Stimulated activated CD8-positive, alpha-beta memory T cell treated with anti-CD3 and anti-CD28 coated beads, Interleukin-7, amount 100 ng/mL, for 4 hours (primary cell): ENCODE measurements around the gene ARHGEF3.
A peak's percentile ranks its signal among the peaks of the same experiment; 100 is the strongest.

Experiments used
- DNase-seq, 2 donors: peaks; one replicate each; pipeline ENCODE4 v3.0.0-alpha.2; 2020; ENCODE audit warnings: low read depth in 2 of 2

Gene ARHGEF3

GRCh38 chr3:56801662-56802377, at the start of gene ARHGEF3:
TSS of gene ARHGEF3 (minus strand) at chr3:56801949. CDS start at chr3:56801798, 151 bp downstream.
- peak; percentile 76 to 88 for DNase-seq

GRCh38 chr3:56849698-56850097, 47.9 kb upstream of the ARHGEF3 start:
- no peak for DNase-seq

DNA sequence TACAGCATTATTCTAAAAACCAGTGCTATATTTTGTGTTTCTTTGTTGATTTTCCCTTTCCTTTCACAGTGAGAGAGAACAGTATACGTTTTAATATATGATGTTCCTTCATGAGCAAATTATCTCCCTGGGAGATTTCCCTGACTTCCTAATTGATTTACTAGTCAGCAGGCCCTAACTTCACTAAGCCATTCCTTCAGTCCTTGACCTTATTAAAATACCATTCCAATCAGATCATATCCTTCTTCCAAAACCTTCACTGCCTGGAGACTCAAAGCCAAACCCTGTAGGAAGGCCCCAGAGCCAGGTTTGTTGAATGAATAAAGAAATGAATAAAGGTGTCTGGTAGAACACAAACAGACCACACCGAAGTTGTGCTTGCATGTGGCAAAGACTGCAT, 43.8 kb upstream of the ARHGEF3 start:
- no peak for DNase-seq

GRCh38 chr3:56844536-56844935, 42.8 kb upstream of the ARHGEF3 start:
- no peak for DNase-seq

- no peak for DNase-seq
Observed at GRCh38 chr3:56839784-56840715, 38.3 kb upstream of the ARHGEF3 start.

- no peak for DNase-seq
Observed at GRCh38 chr3:56838448-56838847, 36.7 kb upstream of the ARHGEF3 start.

- no peak for DNase-seq
Observed at GRCh38 chr3:56837196-56837955, 35.6 kb upstream of the ARHGEF3 start.

DNA sequence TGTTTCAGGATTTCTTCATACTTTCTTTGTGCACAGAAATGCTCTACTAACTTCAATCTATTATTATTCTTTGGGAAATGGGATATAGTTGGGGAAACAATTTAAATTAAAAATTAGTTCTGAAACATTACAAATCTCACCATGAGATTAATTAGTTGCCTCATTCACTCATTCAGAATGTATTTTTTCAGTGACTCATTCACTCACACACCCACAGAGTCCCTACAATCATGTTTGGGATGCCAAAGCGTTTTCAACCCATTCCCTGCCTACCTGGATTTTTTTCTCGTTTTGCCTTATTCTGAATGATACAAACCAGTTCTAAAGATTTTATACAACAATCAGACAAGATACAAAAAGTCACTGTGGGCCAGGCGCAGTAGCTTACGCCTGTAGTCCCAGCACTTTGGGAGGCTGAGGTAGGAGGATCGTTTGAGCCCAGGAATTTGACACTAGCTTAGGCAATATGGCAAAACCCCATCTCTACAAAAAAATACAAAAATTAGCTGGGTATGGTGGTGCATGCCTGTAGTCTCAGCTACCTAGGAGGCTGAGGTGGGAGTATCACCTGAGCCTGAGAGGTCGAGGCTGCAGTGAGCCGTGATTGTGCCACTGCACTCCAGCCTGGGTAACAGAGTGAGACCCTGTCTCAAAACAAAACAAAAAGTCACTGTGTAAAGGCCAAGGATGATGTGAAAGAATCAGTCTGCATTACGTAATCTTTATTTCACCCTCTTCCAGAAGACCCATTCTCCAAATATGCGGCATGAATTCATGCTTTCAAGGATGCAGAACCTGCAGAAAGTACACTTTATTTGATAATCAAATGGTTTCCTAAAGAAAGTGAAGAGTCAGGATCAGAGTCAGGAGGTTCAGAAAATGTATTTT, 34.8 kb upstream of the ARHGEF3 start:
- no peak for DNase-seq

GRCh38 chr3:56835650-56836227, 34.0 kb upstream of the ARHGEF3 start:
- DNase-seq = no peak

- DNase-seq = no peak
Observed at GRCh38 chr3:56833536-56833935, 31.8 kb upstream of the ARHGEF3 start.

DNA sequence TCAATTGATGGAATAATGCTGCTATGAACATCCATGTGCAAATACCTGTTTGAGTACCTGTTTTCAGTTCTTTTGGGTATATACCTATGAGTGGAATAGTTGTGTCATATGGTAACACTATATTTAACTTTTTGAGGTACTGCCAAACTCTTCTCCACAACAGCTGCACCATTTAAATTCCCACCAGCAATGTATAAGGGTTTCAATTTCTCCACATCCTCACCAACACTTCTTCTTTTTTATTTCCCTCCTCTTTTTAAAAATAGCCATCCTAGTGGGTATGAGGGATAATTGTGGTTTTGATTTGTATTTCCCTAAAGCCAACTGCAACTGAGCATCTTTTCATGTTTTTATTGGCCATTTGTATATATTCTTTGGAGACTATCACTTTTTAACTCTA, 31.3 kb upstream of the ARHGEF3 start:
- DNase-seq = no peak

DNA sequence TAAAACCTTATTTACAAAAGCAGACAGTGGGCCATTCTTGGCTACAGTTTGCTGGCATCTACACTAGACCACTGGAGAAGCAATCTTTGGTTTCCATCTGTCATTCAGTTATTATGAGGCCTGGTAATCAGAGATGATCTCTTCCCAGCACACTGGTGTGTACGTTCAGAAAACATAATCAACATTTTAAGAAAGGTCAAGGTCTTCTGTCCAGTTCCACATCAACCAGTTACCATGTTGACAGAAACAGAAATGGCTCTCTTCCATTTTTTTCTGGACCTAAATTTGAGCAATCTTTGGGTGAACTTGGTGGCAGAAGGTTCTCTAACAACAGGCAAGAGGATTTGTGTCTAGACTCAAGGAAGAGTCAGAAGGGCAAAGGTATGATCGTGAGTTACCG, 29.8 kb upstream of the ARHGEF3 start:
- no peak for DNase-seq

DNA sequence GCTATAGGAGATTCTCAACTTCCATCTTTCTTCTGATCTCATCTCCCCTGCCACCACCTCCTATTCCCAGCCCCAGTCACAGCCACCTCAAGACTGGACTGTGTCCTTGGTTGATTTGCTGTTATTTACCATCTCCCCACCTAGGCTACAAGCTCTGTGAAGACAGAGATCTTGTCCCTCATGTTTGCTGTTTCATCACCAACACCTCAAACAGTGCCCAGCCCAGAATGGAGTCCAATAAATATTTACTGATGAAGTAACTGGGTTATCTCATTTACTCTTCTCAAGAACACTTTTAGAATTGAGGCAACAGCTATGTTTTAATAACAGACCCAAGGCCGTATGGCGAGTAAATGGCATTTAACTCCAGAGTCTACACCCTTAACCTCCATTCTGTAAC, 29.1 kb upstream of the ARHGEF3 start:
- no peak for DNase-seq

DNA sequence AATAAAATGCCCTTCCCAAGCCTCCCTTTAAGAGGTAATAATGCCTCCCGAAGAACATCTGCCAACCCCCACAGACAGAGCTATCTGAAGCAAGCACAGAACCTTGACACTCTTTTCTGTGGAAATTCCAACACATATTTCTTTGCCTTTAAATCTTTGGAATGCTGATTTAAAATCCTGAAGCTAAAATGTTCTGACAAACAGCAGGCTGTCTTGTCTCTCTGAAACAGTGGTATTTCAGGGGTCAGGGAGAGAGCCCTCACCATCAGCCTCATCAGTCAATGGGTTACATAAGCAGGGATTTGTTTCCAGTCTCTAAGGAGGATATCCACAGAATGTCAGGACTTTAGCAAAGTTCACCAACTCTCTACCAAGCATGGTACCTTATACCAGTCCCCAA, 27.8 kb upstream of the ARHGEF3 start:
- no peak for DNase-seq

GRCh38 chr3:56826831-56827722, 25.3 kb upstream of the ARHGEF3 start:
- no peak for DNase-seq

GRCh38 chr3:56825567-56826438, 24.1 kb upstream of the ARHGEF3 start:
- no peak for DNase-seq

- DNase-seq = no peak
Observed at GRCh38 chr3:56823984-56824703, 22.4 kb upstream of the ARHGEF3 start.

DNA sequence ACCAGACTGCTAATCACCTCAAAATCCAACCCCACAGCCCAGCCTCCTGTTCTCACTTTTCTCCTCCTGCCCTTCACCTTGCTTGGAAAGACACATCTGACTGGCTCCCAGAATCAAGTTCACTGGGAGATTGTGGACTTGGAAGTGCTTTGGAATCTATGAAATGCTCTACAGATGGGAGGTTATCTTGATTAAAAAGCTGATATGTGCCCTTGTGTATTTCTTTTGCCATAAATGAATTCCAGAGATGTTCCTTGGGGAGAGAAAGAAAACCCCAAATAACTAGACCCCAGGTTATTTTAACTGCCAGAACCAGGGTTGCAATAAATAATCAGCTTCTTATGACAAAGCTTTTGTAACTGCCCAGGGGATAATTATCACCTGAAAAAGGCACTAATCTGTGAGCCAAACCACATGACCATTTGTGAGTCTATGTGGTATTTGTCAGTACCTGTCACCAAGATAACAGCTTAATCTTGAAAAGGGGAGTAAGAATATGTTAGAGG, 21.7 kb upstream of the ARHGEF3 start:
- no peak for DNase-seq
